HepG2 (cell line): ENCODE measurements around the gene MEA1. TPM values are rescaled to one million over a fixed set of nuclear protein-coding genes. Genes with fewer than 3 reads are reported as not detected.

Source experiments
- ELK4 ChIP-seq: sonication (generic); formaldehyde crosslinking; IDR thresholded peaks from 2 replicates; pipeline ENCODE4 v1.9.0; 2021; ENCODE audit warnings: missing genetic modification reagents, borderline replicate concordance
- FIP1L1 ChIP-seq: fragments of 200-400 bp; formaldehyde crosslinking; IDR thresholded peaks from 2 replicates; pipeline ENCODE4 v1.6.1; 2018; ENCODE audit warnings: low read depth, mild to moderate bottlenecking, low read length, moderate library complexity, borderline replicate concordance; ENCODE audit not compliant: insufficient read depth
- HMGXB4 ChIP-seq, 2 experiments: sonication (generic) in 1 of 2; formaldehyde crosslinking in 1 of 2; IDR thresholded peaks; 2 replicates each; pipeline versions ENCODE4 v1.4.0 to v1.6.1; 2018 to 2020; ENCODE audit warnings: missing genetic modification reagents in 2 of 2, borderline replicate concordance in 1 of 2, low read depth in 1 of 2, mild to moderate bottlenecking in 1 of 2, missing biosample characterization in 1 of 2
- IKZF1 ChIP-seq: fragments of 450-650 bp; IDR thresholded peaks from 2 replicates; pipeline ENCODE4 v1.7.1; 2016
- KAT2B ChIP-seq: fragments of 150-350 bp; IDR thresholded peaks from 2 replicates; pipeline ENCODE4 v1.6.1; 2014; ENCODE audit warnings: low read depth, low read length, borderline replicate concordance
- MAFG ChIP-seq: sonication (generic); formaldehyde crosslinking; IDR thresholded peaks from 2 replicates; pipeline ENCODE4 v1.5.1; 2020; ENCODE audit warnings: mild to moderate bottlenecking, missing genetic modification reagents
- MTA3 ChIP-seq: sonication (generic); formaldehyde crosslinking; IDR thresholded peaks from 2 replicates; pipeline ENCODE4 v1.4.0; 2020; ENCODE audit warnings: missing genetic modification reagents
- RFX1 ChIP-seq: fragments of 450-650 bp; IDR thresholded peaks from 2 replicates; pipeline ENCODE4 v1.6.1; 2017
- SMAD3 ChIP-seq: sonication (generic); formaldehyde crosslinking; IDR thresholded peaks from 2 replicates; pipeline ENCODE4 v1.4.0; 2020; ENCODE audit warnings: missing genetic modification reagents
- SOX13 ChIP-seq, 3 experiments: fragments of 450-650 bp in 1 of 3; sonication (generic) in 1 of 3; formaldehyde crosslinking in 1 of 3; IDR thresholded peaks in 2 of 3; conservative IDR thresholded peaks in 1 of 3; 2 replicates each; pipeline versions ENCODE4 v1.5.0 to v1.6.1; 2016 to 2020; ENCODE audit warnings: antibody characterized with exemption in 1 of 3, mild to moderate bottlenecking in 1 of 3, missing compliant biosample characterization in 1 of 3, missing genetic modification reagents in 1 of 3, moderate library complexity in 1 of 3
- TEF ChIP-seq: sonication (generic); formaldehyde crosslinking; IDR thresholded peaks from 2 replicates; pipeline ENCODE4 v1.5.0; 2020; ENCODE audit warnings: missing genetic modification reagents
- ZFP1 ChIP-seq: IDR thresholded peaks from 2 replicates; pipeline ENCODE4 v1.6.1; 2016
- ZFYVE20 ChIP-seq: sonication (generic); formaldehyde crosslinking; IDR thresholded peaks from 2 replicates; pipeline ENCODE4 v1.8.0; 2023; ENCODE audit warnings: low read depth, mild to moderate bottlenecking, moderate library complexity, missing genetic modification reagents, borderline replicate concordance
- ZNF24 ChIP-seq: fragments of 450-650 bp; IDR thresholded peaks from 2 replicates; pipeline ENCODE4 v1.6.1; 2017; ENCODE audit warnings: antibody characterized with exemption, mild to moderate bottlenecking
- ZNF263 ChIP-seq: sonication (generic); formaldehyde crosslinking; IDR thresholded peaks from 2 replicates; pipeline ENCODE4 v1.4.0; 2020; ENCODE audit warnings: missing genetic modification reagents
- ZNF335 ChIP-seq: sonication (generic); formaldehyde crosslinking; IDR thresholded peaks from 2 replicates; pipeline ENCODE4 v1.4.0; 2020; ENCODE audit warnings: missing genetic modification reagents
- ZNF354B ChIP-seq: sonication (generic); formaldehyde crosslinking; IDR thresholded peaks from 2 replicates; pipeline ENCODE4 v1.8.0; 2022; ENCODE audit warnings: mild to moderate bottlenecking, missing genetic modification reagents
- ZNF382 ChIP-seq: sonication (generic); formaldehyde crosslinking; IDR thresholded peaks from 2 replicates; pipeline ENCODE4 v1.5.0; 2020; ENCODE audit warnings: missing genetic modification reagents, mild to moderate bottlenecking, borderline replicate concordance
- ZNF549 ChIP-seq: sonication (generic); formaldehyde crosslinking; IDR thresholded peaks from 2 replicates; pipeline ENCODE4 v1.5.0; 2020; ENCODE audit warnings: missing genetic modification reagents
- ZNF597 ChIP-seq: sonication (generic); formaldehyde crosslinking; IDR thresholded peaks from 2 replicates; pipeline ENCODE4 v1.5.0; 2020; ENCODE audit warnings: missing genetic modification reagents
- ZNF605 ChIP-seq: sonication (generic); formaldehyde crosslinking; IDR thresholded peaks from 2 replicates; pipeline ENCODE4 v1.8.0; 2022; ENCODE audit warnings: mild to moderate bottlenecking, missing genetic modification reagents
- ZNF800 ChIP-seq: sonication (generic); formaldehyde crosslinking; IDR thresholded peaks from 2 replicates; pipeline ENCODE4 v1.4.0; 2020; ENCODE audit warnings: missing genetic modification reagents
- ZSCAN25 ChIP-seq: sonication (generic); formaldehyde crosslinking; IDR thresholded peaks from 2 replicates; pipeline ENCODE4 v1.8.0; 2022; ENCODE audit warnings: mild to moderate bottlenecking, missing genetic modification reagents
- polyA plus RNA-seq, 8 experiments: library from polyadenylated mRNA; depleted of rRNA in 3 of 8; stranded (reverse) in 7 of 8; unstranded in 1 of 8; fragments of >200 nt; fragmentation: Illumina TruSeq in 4 of 8; extraction: Trizol in 4 of 8; gene quantifications; 2 replicates each; pipeline versions ENCODE4 v1.2.1 to v1.2.3, GENCODE V29; 2011 to 2016; ENCODE audit warnings: low read depth in 4 of 8, missing spikeins in 1 of 8, mixed read lengths in 1 of 8; ENCODE audit not compliant: insufficient read depth in 1 of 8
- total RNA-seq, 5 experiments: library from RNA; depleted of rRNA; stranded (reverse); fragments of >200 nt; fragmentation: Illumina TruSeq; extraction: Trizol; gene quantifications; 2 replicates each; pipeline ENCODE4 v1.2.3, GENCODE V29; 2016; ENCODE audit warnings: low read depth in 1 of 5

Gene MEA1
- total and polyA plus RNA-seq, 2 of the 13 experiments (the other 11 are each of a cell fraction or from before 2014, with no cell fraction given): 75.6 to 86.2 TPM

GRCh38 chr6:43059168-43060033 is 45.7 kb upstream of the MEA1 start, which contains the start of the genes KLC4 and MRPL2 (continued):
- TF ChIP-seq FIP1L1: no peak
- no peak for TF ChIP-seq TEF (CRISPR knock-in tag)
- no peak for TF ChIP-seq ZNF597 (CRISPR knock-in tag)
- TF ChIP-seq MTA3 (CRISPR knock-in tag): no peak
- no peak for TF ChIP-seq ZNF549 (CRISPR knock-in tag)
- TF ChIP-seq SMAD3 (CRISPR knock-in tag): peak; percentile 47
- TF ChIP-seq ZNF24: no peak
- no peak for TF ChIP-seq ZNF605 (CRISPR knock-in tag)
- TF ChIP-seq ZSCAN25 (CRISPR knock-in tag): no peak
- no peak for TF ChIP-seq MAFG (CRISPR knock-in tag)
- no peak for TF ChIP-seq ZNF354B
- TF ChIP-seq ZFYVE20: no peak
- no peak for TF ChIP-seq RFX1
- TF ChIP-seq SOX13 (IDR thresholded peaks at IDR 0.05): no peak
- TF ChIP-seq SOX13 (CRISPR knock-in tag; conservative IDR thresholded peaks at IDR 0.05 in 1 of 2, IDR thresholded peaks at IDR 0.05 in 1 of 2): peak in 1 of 2 experiments; percentile 34; a peak in 2 of 4 replicates
- TF ChIP-seq ZNF263: no peak
- no peak for TF ChIP-seq IKZF1
- peak; percentile 82; the same call in 1 of the 2 replicates for TF ChIP-seq ZNF335 (CRISPR knock-in tag)
- TF ChIP-seq KAT2B: no peak
- TF ChIP-seq ZFP1 (CRISPR knock-in tag): 0 out of 2 replicates have a peak, but pooled peaks have one; percentile 14
- 0 out of 2 replicates have a peak, but pooled peaks have one; percentile 16 for TF ChIP-seq ZNF800 (CRISPR knock-in tag)
- TF ChIP-seq HMGXB4 (CRISPR knock-in tag; IDR thresholded peaks at IDR 0.05; ENCODE audit: borderline replicate concordance in 1 of 2, low read depth in 1 of 2): no peak; a peak in 3 of 4 replicates
- TF ChIP-seq ELK4: no peak
- TF ChIP-seq ZNF382 (CRISPR knock-in tag): no peak
